A549 (cell line): Measurements from ENCODE around the gene CDKN2D.

Experiments
- CTCF ChIP-seq: fragments of >200 bp; sonication (Bioruptor Twin); formaldehyde crosslinking; IDR thresholded peaks from 3 replicates; pipeline ENCODE4 v1.5.1; 2016
- POLR2A ChIP-seq: IDR thresholded peaks from 2 replicates; pipeline ENCODE4 v1.6.1; 2012; ENCODE audit warnings: mild to moderate bottlenecking, low read length
- RAD21 ChIP-seq, 2 experiments: fragments of >200 bp in 1 of 2; sonication (Bioruptor Twin) in 1 of 2; formaldehyde crosslinking in 1 of 2; IDR thresholded peaks in 1 of 2; conservative IDR thresholded peaks in 1 of 2; 2 replicates in 1 of 2; 3 replicates in 1 of 2; pipeline ENCODE4 v1.6.1; 2012 to 2018; ENCODE audit warnings: inconsistent platforms in 1 of 2
- TF ChIP-seq, protein P1 (sequence below): fragments of >200 bp; sonication (Bioruptor Twin); formaldehyde crosslinking; IDR thresholded peaks from 3 replicates; pipeline ENCODE4 v1.6.1; 2016

- TF ChIP-seq CTCF (no peak), RAD21 (conservative IDR thresholded peaks at IDR 0.05 in 1 of 2, IDR thresholded peaks at IDR 0.05 in 1 of 2) (no peak), POLR2A (no peak)
- TF ChIP-seq, protein P1, sequence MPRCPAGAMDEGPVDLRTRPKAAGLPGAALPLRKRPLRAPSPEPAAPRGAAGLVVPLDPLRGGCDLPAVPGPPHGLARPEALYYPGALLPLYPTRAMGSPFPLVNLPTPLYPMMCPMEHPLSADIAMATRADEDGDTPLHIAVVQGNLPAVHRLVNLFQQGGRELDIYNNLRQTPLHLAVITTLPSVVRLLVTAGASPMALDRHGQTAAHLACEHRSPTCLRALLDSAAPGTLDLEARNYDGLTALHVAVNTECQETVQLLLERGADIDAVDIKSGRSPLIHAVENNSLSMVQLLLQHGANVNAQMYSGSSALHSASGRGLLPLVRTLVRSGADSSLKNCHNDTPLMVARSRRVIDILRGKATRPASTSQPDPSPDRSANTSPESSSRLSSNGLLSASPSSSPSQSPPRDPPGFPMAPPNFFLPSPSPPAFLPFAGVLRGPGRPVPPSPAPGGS = no peak
These were observed 25.2 kb upstream of the CDKN2D start for GRCh38 chr19:10593820-10594637.
